Measurements from ENCODE around the gene SIRPD. TPM values are rescaled to one million over a fixed set of nuclear protein-coding genes. Genes with fewer than 3 reads are reported as not detected.

SIRPD gene
- polyA plus RNA-seq, 1 donor (not counting 4 experiments of a cell fraction or from before 2014, with no cell fraction given): not detected

- H3K36me3 ChIP-seq (ENCODE audit: control insufficient read depth in 2 of 2, extremely low read depth in 1 of 2, insufficient read depth in 2 of 2, low read length in 2 of 2): no peaks in the 10 kb centered on the region
- dilution Hi-C loops (cut with MboI; ENCODE audit: extremely low pct_ligation_motif_present, low sequenced_read_pairs): no loop called here
- no peaks in the 10 kb centered on the region for H3K79me2 ChIP-seq (ENCODE audit: control insufficient read depth, insufficient read depth, low read length)
- peaks cover 2% of the 10 kb centered on the region for H3K9me3 ChIP-seq (ENCODE audit: control insufficient read depth, low read depth, low read length)
- no peaks in the 10 kb centered on the region for H3K9me1 ChIP-seq (ENCODE audit: control insufficient read depth, extremely low read depth, insufficient read depth, low read length)
- no peaks in the 10 kb centered on the region for H4K20me1 ChIP-seq (ENCODE audit: control insufficient read depth, extremely low read depth, insufficient read depth, low read length)
- H3K27me3 ChIP-seq (ENCODE audit: control insufficient read depth, extremely low read depth, insufficient read depth, low read length): no peaks in the 10 kb centered on the region
- DNase-seq (ENCODE audit: low read depth, low spot score) (no peak), FAIRE-seq (no peak)
- peak overlapping the region; percentile 66 for H3K4me2 ChIP-seq (ENCODE audit: control insufficient read depth, extremely low read depth, insufficient read depth, low read depth, low read length)
- peak overlapping the region in 1 of 3 experiments; percentile 18 for H3K4me3 ChIP-seq (ENCODE audit: control insufficient read depth in 2 of 3, extremely low read depth in 1 of 3, insufficient read depth in 2 of 3, low read depth in 1 of 3, low read length in 3 of 3)
- H2AFZ ChIP-seq (ENCODE audit: control insufficient read depth, low read length): no peak overlapping the region
- H3K9ac ChIP-seq (ENCODE audit: control insufficient read depth, extremely low read depth, insufficient read depth, low read length): peak overlapping the region; percentile 4
- peaks cover 43% of the 10 kb centered on the region for H3K4me1 ChIP-seq (ENCODE audit: control insufficient read depth, extremely low read depth, insufficient read depth, low read length)
- TF ChIP-seq EZH2 (IDR thresholded peaks at IDR 0.05; ENCODE audit: low read length) (no peak), CTCF (optimal IDR thresholded peaks at IDR 0.05 in 1 of 3, IDR thresholded peaks at IDR 0.05 in 1 of 3, conservative IDR thresholded peaks at IDR 0.05 in 1 of 3; ENCODE audit: extremely low read depth in 1 of 3, insufficient read depth in 2 of 3, low read length in 3 of 3) (no peak)
- peak overlapping the region; percentile 68 for H3K27ac ChIP-seq (ENCODE audit: control insufficient read depth, insufficient read depth, low read length)
Observed at GRCh38 chr20:1505871-1506270, 51.6 kb downstream of the SIRPD start.

DNA sequence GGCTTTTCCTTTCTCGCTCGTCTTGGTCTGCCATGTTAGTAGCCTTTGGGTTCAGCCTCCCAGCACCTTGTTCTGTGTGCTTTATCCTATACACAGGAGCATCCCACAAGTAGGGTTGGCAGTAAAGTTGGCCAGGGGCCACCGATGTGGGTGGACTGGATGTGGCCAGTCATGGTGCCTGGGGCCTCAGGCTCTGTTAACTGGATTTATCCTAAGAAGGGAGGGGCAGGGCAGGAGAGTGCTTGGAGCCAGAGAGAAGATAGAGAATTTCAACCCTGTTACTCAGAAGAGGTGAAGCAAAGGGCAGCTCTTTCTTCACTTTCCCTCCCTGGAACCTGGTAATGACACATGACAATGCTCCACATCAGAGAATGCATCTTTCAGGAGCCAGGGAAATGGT is 52.1 kb downstream of the SIRPD start:
- H3K4me2 ChIP-seq (ENCODE audit: control insufficient read depth, extremely low read depth, insufficient read depth, low read depth, low read length): peak overlapping the region; percentile 66
- H3K9ac ChIP-seq (ENCODE audit: control insufficient read depth, extremely low read depth, insufficient read depth, low read length): no peak overlapping the region
- H3K4me1 ChIP-seq (ENCODE audit: control insufficient read depth, extremely low read depth, insufficient read depth, low read length): peaks cover 48% of the 10 kb centered on the region
- H3K27ac ChIP-seq (ENCODE audit: control insufficient read depth, insufficient read depth, low read length): peak overlapping the region; percentile 68
- H4K20me1 ChIP-seq (ENCODE audit: control insufficient read depth, extremely low read depth, insufficient read depth, low read length): no peaks in the 10 kb centered on the region
- dilution Hi-C loops (cut with MboI; ENCODE audit: extremely low pct_ligation_motif_present, low sequenced_read_pairs): no loop called here
- H3K9me1 ChIP-seq (ENCODE audit: control insufficient read depth, extremely low read depth, insufficient read depth, low read length): no peaks in the 10 kb centered on the region
- TF ChIP-seq EZH2 (IDR thresholded peaks at IDR 0.05; ENCODE audit: low read length) (no peak), CTCF (optimal IDR thresholded peaks at IDR 0.05 in 1 of 3, IDR thresholded peaks at IDR 0.05 in 1 of 3, conservative IDR thresholded peaks at IDR 0.05 in 1 of 3; ENCODE audit: extremely low read depth in 1 of 3, insufficient read depth in 2 of 3, low read length in 3 of 3) (no peak)
- no peaks in the 10 kb centered on the region for H3K36me3 ChIP-seq (ENCODE audit: control insufficient read depth in 2 of 2, extremely low read depth in 1 of 2, insufficient read depth in 2 of 2, low read length in 2 of 2)
- no peaks in the 10 kb centered on the region for H3K27me3 ChIP-seq (ENCODE audit: control insufficient read depth, extremely low read depth, insufficient read depth, low read length)
- H3K4me3 ChIP-seq (ENCODE audit: control insufficient read depth in 2 of 3, extremely low read depth in 1 of 3, insufficient read depth in 2 of 3, low read depth in 1 of 3, low read length in 3 of 3): no peak overlapping the region
- FAIRE-seq (peak; percentile 81), DNase-seq (ENCODE audit: low read depth, low spot score) (peak; percentile 78)
- no peaks in the 10 kb centered on the region for H3K79me2 ChIP-seq (ENCODE audit: control insufficient read depth, insufficient read depth, low read length)
- no peak overlapping the region for H2AFZ ChIP-seq (ENCODE audit: control insufficient read depth, low read length)
- peaks cover 2% of the 10 kb centered on the region for H3K9me3 ChIP-seq (ENCODE audit: control insufficient read depth, low read depth, low read length)
